HG03521 (cell line): ENCODE data around the gene ST3GAL3.

Experiments used
- ATAC-seq: cut with Tn5 transposase; IDR thresholded peaks from one replicate; pipeline ENCODE4 v1.9.1; 2021; ENCODE audit warnings: mild to moderate bottlenecking, moderate library complexity; ENCODE audit not compliant: unreplicated experiment

Gene ST3GAL3

DNA sequence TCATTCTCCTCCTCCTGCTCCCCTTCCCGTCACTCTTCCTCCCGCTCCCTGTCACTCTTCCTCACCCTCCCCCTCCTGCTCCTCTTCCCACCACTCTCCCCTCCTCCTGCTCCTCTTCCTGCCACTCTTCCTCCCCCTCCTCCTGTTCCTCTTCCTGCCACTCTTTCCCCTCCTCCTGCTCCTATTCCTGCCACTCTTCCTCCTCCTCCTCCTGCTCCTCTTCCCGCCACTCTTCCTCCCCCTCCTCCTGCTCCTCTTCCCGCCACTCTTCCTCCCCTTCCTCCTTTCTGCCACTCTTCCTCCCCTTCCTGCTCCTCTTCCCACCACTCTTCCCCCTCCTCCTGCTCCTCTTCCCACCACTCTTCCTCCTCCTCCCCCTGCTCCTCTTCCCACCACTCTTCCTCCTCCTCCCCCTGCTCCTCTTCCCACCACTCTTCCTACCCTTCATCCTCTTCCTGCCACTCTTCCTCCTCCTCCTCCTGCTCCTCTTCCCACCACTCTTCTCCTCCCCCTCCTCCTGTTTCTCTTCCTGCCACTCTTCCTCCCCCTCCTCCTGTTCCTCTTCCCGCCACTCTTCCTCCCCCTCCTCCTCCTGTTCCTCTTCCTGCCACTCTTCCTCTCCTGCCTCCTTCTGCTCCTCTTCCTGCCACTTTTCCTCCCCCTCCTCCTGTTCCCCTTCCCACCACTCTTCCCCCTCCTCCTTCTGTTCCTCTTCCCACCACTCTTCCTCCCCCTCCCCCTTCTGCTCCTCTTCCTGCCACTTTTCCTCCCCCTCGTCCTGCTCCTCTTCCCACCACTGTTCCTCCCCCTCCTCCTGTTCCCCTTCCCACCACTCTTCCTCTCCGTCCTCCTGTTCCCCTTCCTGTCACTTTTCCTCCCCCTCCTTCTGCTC is 197.6 kb downstream of the ST3GAL3 start:
- ATAC-seq = no peak

- ATAC-seq = no peak
Observed at GRCh38 chr1:43908226-43908625, 200.9 kb downstream of the ST3GAL3 start.

DNA sequence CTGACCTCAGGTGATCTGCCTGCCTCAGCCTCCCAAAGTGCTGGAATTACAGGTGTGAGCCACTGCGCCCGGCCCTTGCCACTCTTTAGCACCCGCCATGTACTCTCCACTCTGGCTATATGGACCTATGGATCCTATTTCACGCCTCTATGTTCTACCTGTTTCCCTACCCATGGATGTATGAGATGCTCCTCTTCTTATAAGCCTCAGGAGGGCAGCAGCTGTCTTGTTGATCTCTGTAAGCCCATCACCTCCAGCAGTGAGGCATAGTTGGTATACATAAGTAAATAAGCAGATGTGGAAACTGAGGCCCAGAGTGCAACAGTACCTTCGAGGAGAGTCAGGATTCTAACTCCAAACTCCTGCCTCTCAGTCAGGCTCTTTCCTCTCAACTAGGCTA is 201.5 kb downstream of the ST3GAL3 start:
- ATAC-seq = no peak

GRCh38 chr1:43910343-43910742 is 203.0 kb downstream of the ST3GAL3 start:
- no peak for ATAC-seq

DNA sequence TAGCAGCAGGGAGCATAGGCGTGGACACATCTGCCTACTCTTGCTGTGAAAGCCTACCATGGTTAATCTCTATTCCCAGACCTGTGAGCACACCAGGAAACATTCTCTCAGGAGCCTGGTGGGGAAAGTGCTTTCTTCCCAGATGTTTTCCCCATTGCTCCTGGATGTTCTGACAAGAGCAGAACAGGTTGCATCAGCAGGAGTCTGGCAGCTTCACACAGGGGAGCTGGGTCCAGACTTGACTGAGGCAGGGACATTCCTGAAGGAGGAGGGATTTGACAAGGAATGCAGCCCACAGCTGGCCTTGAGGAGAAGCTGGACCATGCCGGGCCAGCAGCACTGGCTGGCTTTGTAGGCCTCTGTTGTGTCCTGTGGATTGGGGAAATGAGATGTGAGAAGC is 205.3 kb downstream of the ST3GAL3 start:
- no peak for ATAC-seq

DNA sequence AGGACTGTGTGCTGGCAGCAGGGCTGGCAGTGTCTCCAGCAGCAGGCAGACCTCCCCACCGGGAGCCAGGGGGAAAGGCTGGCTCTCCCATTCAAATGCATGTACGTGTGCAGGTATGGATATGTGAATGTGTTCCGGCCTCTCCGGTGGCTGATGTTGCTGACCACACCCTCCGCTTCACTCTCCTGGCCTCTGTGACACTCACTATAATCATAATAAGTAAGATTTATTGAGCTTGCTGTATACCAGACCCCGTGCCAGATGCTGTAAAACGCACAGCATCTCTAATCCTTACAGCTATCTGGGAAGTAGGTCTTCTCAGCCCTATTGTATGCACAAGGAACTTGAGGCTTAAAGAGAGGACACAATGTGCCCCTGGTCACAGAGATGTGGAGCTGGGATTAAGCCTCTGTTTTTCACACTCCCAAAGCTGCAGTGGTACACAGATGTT is 205.7 kb downstream of the ST3GAL3 start:
- no peak for ATAC-seq

GRCh38 chr1:43913666-43914360 is 206.5 kb downstream of the ST3GAL3 start:
- ATAC-seq = no peak

GRCh38 chr1:43914576-43915525 is 207.5 kb downstream of the ST3GAL3 start:
- no peak for ATAC-seq

DNA sequence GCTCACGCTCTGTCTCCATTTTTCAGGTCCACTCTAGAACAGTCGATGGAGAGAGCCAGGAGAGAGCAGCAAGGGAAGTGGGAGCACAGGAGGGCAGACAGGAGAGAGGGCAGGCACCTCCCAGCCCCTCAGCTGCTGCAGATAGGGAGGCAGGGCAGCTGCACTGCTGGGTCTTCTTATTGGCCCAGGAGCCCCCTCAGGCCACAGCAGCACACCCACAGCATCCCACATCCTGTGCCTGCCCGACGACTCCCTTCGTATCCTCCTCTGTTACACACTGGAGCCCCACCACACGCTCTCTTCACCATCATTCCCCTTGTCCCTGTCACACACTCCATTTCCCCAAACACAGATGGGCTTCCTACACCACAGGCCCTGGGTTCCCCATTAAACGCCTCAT is 212.6 kb downstream of the ST3GAL3 start:
- no peak for ATAC-seq

GRCh38 chr1:43921022-43921421 is 213.7 kb downstream of the ST3GAL3 start:
- ATAC-seq = no peak

GRCh38 chr1:43924516-43924915 is 217.2 kb downstream of the ST3GAL3 start:
- ATAC-seq = no peak

DNA sequence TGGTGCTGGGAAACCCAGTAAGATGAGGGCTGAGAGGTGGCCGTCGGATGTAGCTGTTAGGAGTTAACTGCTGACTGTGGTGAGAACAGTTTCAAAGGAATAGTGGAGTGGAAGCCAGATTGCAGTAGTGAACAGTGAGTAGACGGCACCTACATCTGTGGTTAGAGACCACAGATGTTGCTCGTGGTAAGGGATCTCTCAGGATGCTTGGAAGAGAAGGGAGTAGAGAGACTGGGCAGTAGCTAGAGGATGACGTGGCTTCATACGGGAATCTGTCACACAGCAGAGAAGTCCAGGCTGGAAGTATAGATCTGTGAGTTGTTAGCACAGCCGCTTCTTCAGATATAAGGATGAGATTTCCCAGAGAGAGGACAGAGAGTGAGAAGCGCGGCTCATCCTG is 218.5 kb downstream of the ST3GAL3 start:
- no peak for ATAC-seq

- ATAC-seq = no peak
Observed at GRCh38 chr1:43930168-43930948, 223.0 kb downstream of the ST3GAL3 start.

- no peak for ATAC-seq
Observed at GRCh38 chr1:43930949-43931275, 223.6 kb downstream of the ST3GAL3 start.

DNA sequence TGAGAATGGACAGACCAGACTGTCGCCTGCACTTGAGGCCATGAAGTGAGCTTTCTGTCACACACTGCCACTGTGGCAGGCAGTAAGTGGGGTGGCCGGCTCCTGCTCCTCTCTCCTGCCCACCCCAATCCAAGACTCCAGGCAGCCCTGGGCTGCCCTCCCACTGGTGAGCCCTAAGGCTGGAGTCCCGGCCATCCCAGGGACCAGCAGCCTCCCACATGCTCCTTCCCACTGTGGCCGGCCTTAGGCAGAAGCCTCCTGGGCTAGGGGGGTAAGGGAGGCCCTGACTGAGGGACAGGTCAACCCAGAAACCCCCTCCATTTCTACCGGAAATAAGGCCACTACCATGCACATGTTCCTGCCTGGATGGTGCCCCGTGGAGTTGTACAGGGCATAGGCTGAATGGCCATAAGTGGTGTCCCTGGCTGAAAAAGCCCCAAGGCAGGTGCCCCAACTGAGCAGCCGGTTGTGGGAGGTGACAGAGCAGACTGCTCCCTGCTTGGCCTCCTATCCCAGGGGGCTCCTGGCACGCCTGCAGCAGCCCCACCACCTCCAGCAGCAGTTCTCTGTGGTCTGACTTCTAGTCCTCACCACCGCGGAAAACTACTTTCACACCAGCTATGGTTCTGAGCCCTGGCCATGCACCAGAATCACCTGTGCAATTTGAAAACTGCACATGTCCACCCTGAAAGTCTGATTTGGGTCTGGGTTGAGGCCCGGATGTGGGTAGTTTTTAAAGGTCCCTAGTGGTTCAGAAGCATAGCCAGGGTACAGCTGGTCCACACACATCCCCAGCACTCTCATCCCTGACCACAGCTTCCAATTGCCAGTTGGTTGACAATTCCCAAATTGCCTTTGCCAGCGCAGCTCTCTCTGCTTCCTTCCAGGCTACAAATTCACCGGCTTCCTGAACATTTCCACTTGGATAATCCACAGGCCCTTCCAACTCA is 224.7 kb downstream of the ST3GAL3 start:
- ATAC-seq = no peak

- ATAC-seq = no peak
Observed at GRCh38 chr1:43932786-43933385, 225.6 kb downstream of the ST3GAL3 start.

DNA sequence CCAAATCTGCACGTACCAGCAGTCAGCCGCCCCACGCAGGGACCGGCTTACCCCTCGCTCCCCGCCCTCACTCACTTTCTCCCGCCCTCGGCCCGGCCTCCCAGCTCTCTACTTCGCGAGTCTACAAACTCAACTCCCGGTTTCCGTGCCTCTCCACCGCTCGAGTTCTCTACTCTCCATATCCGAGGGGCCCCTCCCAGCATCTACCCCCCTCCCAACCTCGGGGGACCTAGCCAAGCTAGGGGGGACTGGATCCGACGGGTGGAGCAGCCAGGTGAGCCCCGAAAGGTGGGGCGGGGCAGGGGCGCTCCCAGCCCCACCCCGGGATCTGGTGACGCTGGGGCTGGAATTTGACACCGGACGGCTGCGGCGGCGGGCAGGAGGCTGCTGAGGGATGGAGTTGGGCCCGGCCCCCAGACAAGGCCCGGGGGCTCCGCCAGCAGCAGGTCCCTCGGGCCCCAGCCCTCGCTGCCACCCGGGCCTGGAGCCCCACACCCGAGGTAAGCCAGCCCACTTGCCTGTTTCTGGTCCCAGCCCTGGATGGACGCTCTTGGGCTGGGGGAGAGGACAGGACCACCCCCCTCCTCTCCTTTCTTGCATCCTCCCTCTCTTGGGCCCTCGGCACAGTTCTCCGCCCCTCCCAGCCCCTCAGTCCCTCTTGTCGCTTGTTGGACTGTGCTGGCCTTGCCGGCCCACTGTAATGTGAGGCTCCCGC is 226.2 kb downstream of the ST3GAL3 start, which contains the start of gene ARTN:
Gene ARTN, plus strand, starts transcription at position 416 of the 715 bp plus-strand sequence. CDS start 1,856 bp downstream, outside the sequence.
- ATAC-seq = no peak
